Tibial artery (tissue), 4 donors: ENCODE data around the gene SLC66A1.

ENCODE experiments used
- DNase-seq, 2 donors: peaks; one replicate each; pipeline ENCODE4 v3.0.0-alpha.2; 2019
- H3K27ac ChIP-seq, 2 donors: fragments of 200-600 bp; sonication (generic) in 1 of 2; 1 replicate in 1 of 2; 2 replicates in 1 of 2; pipeline ENCODE4 v1.5.1; 2018 to 2019; ENCODE audit warnings: mild to moderate bottlenecking in 1 of 2
- H3K27me3 ChIP-seq, 2 donors: fragments of 200-600 bp; sonication (generic) in 1 of 2; one replicate each; pipeline versions ENCODE4 v1.5.1 to v1.6.0; 2016 to 2019
- H3K36me3 ChIP-seq, 3 donors: fragments of 200-600 bp; sonication (generic) in 2 of 3; one replicate each; pipeline ENCODE4 v1.5.1; 2016 to 2019; ENCODE audit warnings: mild to moderate bottlenecking in 2 of 3
- H3K4me1 ChIP-seq, 4 donors: fragments of 200-600 bp; sonication (generic) in 2 of 4; 1 replicate in 3 of 4; 2 replicates in 1 of 4; pipeline ENCODE4 v1.5.1; 2016 to 2019
- H3K4me3 ChIP-seq, 2 donors: fragments of 200-600 bp; sonication (generic) in 1 of 2; 1 replicate in 1 of 2; 2 replicates in 1 of 2; pipeline ENCODE4 v1.5.1; 2018 to 2019; ENCODE audit warnings: mild to moderate bottlenecking in 2 of 2
- H3K9me3 ChIP-seq, 3 donors: fragments of 200-600 bp; sonication (generic) in 1 of 3; one replicate each; pipeline ENCODE4 v1.5.1; 2016 to 2019
- CTCF ChIP-seq, 2 experiments: fragments of 200-600 bp in 1 of 2; fragments of 450-650 bp in 1 of 2; IDR thresholded peaks; one replicate each; pipeline ENCODE4 v1.5.1; 2017 to 2019; ENCODE audit warnings: antibody characterized with exemption in 2 of 2, mild to moderate bottlenecking in 1 of 2, moderate library complexity in 1 of 2
- intact Hi-C: fragments of 100-400 bp; cut with DNase I; formaldehyde crosslinking; loops from one replicate; pipeline ENCODE4 v1.15.0; 2023; ENCODE audit warnings: low total_unique reads

SLC66A1 gene

GRCh38 chr1:19326748-19327065 lies 14.6 kb downstream of the SLC66A1 start:
- H3K4me3 ChIP-seq = no peak overlapping the region
- no peak overlapping the region for H3K27ac ChIP-seq
- peaks cover 22 to 99% (median 60%) of the 10 kb centered on the region in 3 donors for H3K36me3 ChIP-seq
- no peaks in the 10 kb centered on the region for H3K9me3 ChIP-seq
- H3K4me1 ChIP-seq = no peaks in the 10 kb centered on the region
- TF ChIP-seq CTCF (IDR thresholded peaks at IDR 0.05) = no peak
- intact Hi-C loops = no loop called here
- no peaks in the 10 kb centered on the region for H3K27me3 ChIP-seq
- no peak for DNase-seq

- intact Hi-C loops = no loop called here
- DNase-seq = no peak
- H3K27ac ChIP-seq = no peak overlapping the region
- H3K27me3 ChIP-seq = no peaks in the 10 kb centered on the region
- no peak overlapping the region for H3K4me3 ChIP-seq
- peaks cover 22 to 98% (median 60%) of the 10 kb centered on the region in 3 donors for H3K36me3 ChIP-seq
- TF ChIP-seq CTCF (IDR thresholded peaks at IDR 0.05) = no peak
- no peaks in the 10 kb centered on the region for H3K4me1 ChIP-seq
- H3K9me3 ChIP-seq = no peaks in the 10 kb centered on the region
These were observed 15.2 kb downstream of the SLC66A1 start for GRCh38 chr1:19327301-19327700.

GRCh38 chr1:19327736-19328135 lies 15.6 kb downstream of the SLC66A1 start:
- intact Hi-C loops = no loop called here
- H3K27me3 ChIP-seq = no peaks in the 10 kb centered on the region
- no peaks in the 10 kb centered on the region for H3K9me3 ChIP-seq
- H3K27ac ChIP-seq = no peak overlapping the region
- peaks cover 22 to 98% (median 60%) of the 10 kb centered on the region in 3 donors for H3K36me3 ChIP-seq
- no peak overlapping the region for H3K4me3 ChIP-seq
- no peak for DNase-seq
- H3K4me1 ChIP-seq = no peaks in the 10 kb centered on the region
- TF ChIP-seq CTCF (IDR thresholded peaks at IDR 0.05) = no peak

GRCh38 chr1:19328486-19328885 lies 16.4 kb downstream of the SLC66A1 start:
- intact Hi-C loops = no loop called here
- Histone ChIP-seq H3K27ac (no peak overlapping the region), H3K9me3 (no peaks in the 10 kb centered on the region), H3K27me3 (no peaks in the 10 kb centered on the region), H3K4me1 (no peaks in the 10 kb centered on the region), H3K4me3 (no peak overlapping the region), H3K36me3 (peaks cover 22 to 98% (median 56%) of the 10 kb centered on the region in 3 donors)
- no peak for TF ChIP-seq CTCF (IDR thresholded peaks at IDR 0.05)
- DNase-seq = no peak

- no peak for DNase-seq
- intact Hi-C loops = no loop called here
- H3K4me3 ChIP-seq = no peak overlapping the region
- no peaks in the 10 kb centered on the region for H3K4me1 ChIP-seq
- TF ChIP-seq CTCF (IDR thresholded peaks at IDR 0.05) = no peak
- H3K36me3 ChIP-seq = peaks cover 22 to 97% (median 49%) of the 10 kb centered on the region in 3 donors
- no peaks in the 10 kb centered on the region for H3K27me3 ChIP-seq
- H3K27ac ChIP-seq = no peak overlapping the region
- no peaks in the 10 kb centered on the region for H3K9me3 ChIP-seq
These were observed 17.1 kb downstream of the SLC66A1 start for GRCh38 chr1:19329188-19329587.

- Histone ChIP-seq H3K36me3 (peaks cover 21 to 93% (median 44%) of the 10 kb centered on the region in 3 donors), H3K27me3 (no peaks in the 10 kb centered on the region), H3K4me1 (no peaks in the 10 kb centered on the region), H3K4me3 (no peak overlapping the region), H3K27ac (no peak overlapping the region), H3K9me3 (no peaks in the 10 kb centered on the region)
- no peak for DNase-seq
- no peak for TF ChIP-seq CTCF (IDR thresholded peaks at IDR 0.05)
- intact Hi-C loops = no loop called here
These were observed 17.5 kb downstream of the SLC66A1 start for GRCh38 chr1:19329611-19330010.
